Nephron progenitor cell (in vitro differentiated cells): ENCODE results near the gene NKIRAS1.

Experiments used
- DNase-seq: peaks from one replicate; pipeline ENCODE4 v3.0.0; 2021
- H3K27ac Mint-ChIP-seq: 2 replicates; pipeline ENCODE4 v1.8.0; 2021; ENCODE audit warnings: mild to moderate bottlenecking, moderate library complexity, mixed read lengths
- H3K27me3 Mint-ChIP-seq: 2 replicates; pipeline ENCODE4 v1.8.0; 2021; ENCODE audit warnings: mild to moderate bottlenecking, low read depth, mixed read lengths; ENCODE audit not compliant: poor library complexity
- H3K36me3 Mint-ChIP-seq: 2 replicates; pipeline ENCODE4 v1.8.0; 2021; ENCODE audit warnings: low read depth, mixed read lengths
- H3K4me1 Mint-ChIP-seq: 2 replicates; pipeline ENCODE4 v1.8.0; 2021; ENCODE audit warnings: mixed read lengths
- H3K4me3 Mint-ChIP-seq: 2 replicates; pipeline ENCODE4 v1.8.0; 2021; ENCODE audit warnings: mild to moderate bottlenecking, moderate library complexity, mixed read lengths
- H3K9me3 Mint-ChIP-seq: 2 replicates; pipeline ENCODE4 v1.8.0; 2021; ENCODE audit warnings: mild to moderate bottlenecking, moderate library complexity, mixed read lengths
- TF ChIP-seq, protein P1 (sequence below): fragments of 200-600 bp; sonication (generic); IDR thresholded peaks from 2 replicates; pipeline ENCODE4 v1.5.0; 2021; ENCODE audit warnings: antibody characterized with exemption

The NKIRAS1 gene

DNA sequence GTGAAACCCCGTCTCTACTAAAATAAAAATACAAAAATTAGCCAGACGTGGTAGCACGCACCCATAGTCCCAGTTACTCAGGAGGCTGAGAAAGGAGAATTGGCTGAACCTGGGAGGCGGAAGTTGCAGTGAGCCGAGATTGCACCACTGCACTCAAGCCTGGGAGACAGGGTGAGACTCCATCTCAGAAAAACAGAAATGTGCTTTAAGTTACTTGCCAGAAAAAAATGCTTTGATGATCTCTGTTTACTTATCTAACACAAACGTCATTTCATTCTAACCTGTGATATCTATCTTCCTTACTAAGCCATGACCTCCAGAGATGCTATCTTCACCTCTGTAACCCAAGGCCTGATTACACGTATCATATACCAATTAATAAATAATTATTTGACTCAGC, 7.4 kb downstream of the NKIRAS1 start:
- DNase-seq, result no peak
- Mint-ChIP-seq H3K9me3 (peaks cover 5% of the 10 kb centered on the region), H3K27me3 (peaks cover 3% of the 10 kb centered on the region), H3K4me1 (peaks cover 8% of the 10 kb centered on the region), H3K27ac (no peak overlapping the region), H3K4me3 (no peak overlapping the region), H3K36me3 (peaks cover 72% of the 10 kb centered on the region)
- TF ChIP-seq, protein P1, sequence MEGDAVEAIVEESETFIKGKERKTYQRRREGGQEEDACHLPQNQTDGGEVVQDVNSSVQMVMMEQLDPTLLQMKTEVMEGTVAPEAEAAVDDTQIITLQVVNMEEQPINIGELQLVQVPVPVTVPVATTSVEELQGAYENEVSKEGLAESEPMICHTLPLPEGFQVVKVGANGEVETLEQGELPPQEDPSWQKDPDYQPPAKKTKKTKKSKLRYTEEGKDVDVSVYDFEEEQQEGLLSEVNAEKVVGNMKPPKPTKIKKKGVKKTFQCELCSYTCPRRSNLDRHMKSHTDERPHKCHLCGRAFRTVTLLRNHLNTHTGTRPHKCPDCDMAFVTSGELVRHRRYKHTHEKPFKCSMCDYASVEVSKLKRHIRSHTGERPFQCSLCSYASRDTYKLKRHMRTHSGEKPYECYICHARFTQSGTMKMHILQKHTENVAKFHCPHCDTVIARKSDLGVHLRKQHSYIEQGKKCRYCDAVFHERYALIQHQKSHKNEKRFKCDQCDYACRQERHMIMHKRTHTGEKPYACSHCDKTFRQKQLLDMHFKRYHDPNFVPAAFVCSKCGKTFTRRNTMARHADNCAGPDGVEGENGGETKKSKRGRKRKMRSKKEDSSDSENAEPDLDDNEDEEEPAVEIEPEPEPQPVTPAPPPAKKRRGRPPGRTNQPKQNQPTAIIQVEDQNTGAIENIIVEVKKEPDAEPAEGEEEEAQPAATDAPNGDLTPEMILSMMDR, result no peak

DNA sequence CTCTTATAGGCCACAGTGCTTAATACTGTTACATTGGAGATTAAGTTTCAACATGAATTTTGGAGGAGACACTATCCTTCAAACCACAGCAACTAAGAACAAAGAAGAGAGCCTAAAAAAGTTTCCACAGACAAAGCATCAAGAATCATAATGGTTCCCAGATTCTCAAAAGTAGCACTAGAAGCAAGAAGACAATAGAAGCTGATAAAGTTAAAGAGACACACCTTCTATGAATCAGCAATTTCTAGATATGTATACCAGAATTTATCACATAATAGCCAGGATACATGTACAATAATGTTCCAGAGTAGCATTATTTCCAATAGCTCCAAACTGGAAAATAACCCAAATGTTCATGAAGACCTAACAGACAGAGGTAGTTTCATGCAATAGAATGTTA, 12.2 kb downstream of the NKIRAS1 start:
- peaks cover 89% of the 10 kb centered on the region for H3K36me3 Mint-ChIP-seq
- TF ChIP-seq, protein P1, result no peak

DNA sequence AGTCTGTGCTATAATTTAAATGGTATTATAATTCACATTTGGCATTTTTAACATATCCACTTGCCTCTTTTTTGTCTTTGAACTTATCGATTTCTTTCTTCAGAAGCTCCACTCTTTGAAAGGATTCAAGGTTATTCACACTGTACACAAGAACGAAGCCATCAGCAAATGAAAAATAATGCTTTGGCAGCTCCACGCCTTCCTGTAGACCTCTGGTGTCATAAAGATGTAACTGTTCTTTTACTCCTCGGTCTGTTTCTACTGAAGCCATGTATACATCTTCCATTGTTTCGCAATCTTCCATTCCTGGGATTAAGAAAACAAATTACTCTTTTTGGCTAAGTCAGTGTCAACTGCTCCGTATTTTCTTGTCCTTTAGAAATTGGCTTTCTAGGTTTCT, 16.0 kb downstream of the NKIRAS1 start:
- TF ChIP-seq, protein P1, result no peak
- Mint-ChIP-seq H3K27ac (no peak overlapping the region), H3K27me3 (peaks cover 3% of the 10 kb centered on the region), H3K36me3 (peaks cover 98% of the 10 kb centered on the region), H3K4me3 (no peak overlapping the region), H3K9me3 (peaks cover 50% of the 10 kb centered on the region), H3K4me1 (no peaks in the 10 kb centered on the region)
- no peak for DNase-seq

More for the DNA sequence above, 12.2 kb downstream of the NKIRAS1 start:
- DNase-seq, result no peak
- Mint-ChIP-seq H3K27me3 (peaks cover 3% of the 10 kb centered on the region), H3K27ac (no peak overlapping the region), H3K4me3 (no peak overlapping the region), H3K9me3 (peaks cover 20% of the 10 kb centered on the region), H3K4me1 (no peaks in the 10 kb centered on the region)

DNA sequence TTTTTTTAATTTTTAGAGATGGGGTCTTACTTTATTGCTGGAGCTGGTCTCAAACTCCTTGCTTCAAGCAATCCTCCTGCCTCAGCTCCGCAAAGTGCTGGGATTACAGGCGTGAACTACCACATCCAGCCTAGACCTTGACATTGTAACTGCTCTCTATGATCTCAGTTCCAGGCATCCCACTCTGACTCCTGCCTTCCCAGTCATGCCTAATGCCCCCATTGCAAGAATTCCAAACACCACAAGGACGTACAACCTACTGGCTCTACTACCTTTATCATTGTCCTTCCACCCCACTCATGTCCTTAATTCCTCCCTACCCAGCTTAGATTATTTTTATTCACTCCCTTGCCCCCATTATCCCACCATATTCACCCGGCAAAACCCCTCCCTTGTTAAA, 21.6 kb downstream of the NKIRAS1 start:
- DNase-seq, result no peak
- peak overlapping the region; percentile 30 for H3K27ac Mint-ChIP-seq
- no peaks in the 10 kb centered on the region for H3K27me3 Mint-ChIP-seq
- H3K4me3 Mint-ChIP-seq, result no peak overlapping the region
- peaks cover 35% of the 10 kb centered on the region for H3K9me3 Mint-ChIP-seq
- H3K36me3 Mint-ChIP-seq, result peaks cover 80% of the 10 kb centered on the region
- peaks cover 12% of the 10 kb centered on the region for H3K4me1 Mint-ChIP-seq
- TF ChIP-seq, protein P1, result no peak

DNA sequence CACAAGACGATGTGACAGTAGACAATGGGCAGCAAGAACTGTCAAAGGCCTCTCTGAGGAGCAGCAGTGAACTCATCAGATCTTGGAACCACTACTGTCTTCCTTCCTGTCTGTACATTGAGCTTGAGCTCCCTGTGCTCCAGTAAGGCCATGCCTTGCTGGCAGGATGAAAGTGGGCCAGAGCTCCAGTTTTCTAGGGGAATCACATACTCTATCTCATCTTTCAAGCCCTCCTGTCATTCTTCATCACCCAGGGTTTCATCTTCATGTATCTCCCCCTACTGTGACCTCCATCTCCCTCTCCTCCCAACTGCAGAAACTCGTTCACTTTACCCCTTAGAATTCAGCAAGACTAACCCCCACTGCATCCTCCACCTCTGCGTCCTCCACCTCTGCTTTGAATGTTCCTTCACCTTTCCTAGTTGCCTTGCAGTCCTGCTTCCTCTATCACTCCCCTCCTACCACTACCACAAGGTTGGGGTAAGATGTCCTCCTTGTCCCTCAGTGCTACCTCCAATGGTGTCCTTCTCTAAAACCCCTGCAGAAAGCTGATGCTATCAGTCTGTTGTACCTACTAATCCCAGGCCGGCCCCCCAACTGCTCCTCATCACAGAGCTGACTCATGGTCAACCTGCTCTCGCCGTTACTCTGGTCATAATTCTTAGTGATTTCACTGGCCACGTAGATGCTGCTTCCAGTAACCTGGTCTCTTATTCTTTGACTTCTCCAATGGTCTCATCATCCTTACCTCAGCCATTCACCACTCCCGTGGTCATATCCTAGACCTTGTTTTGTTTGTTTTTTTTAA, 22.3 kb downstream of the NKIRAS1 start:
- peaks cover 29% of the 10 kb centered on the region for H3K9me3 Mint-ChIP-seq
- H3K4me1 Mint-ChIP-seq, result peaks cover 17% of the 10 kb centered on the region
- H3K27me3 Mint-ChIP-seq, result no peaks in the 10 kb centered on the region
- DNase-seq, result no peak
- TF ChIP-seq, protein P1, result no peak
- H3K36me3 Mint-ChIP-seq, result peaks cover 76% of the 10 kb centered on the region
- H3K4me3 Mint-ChIP-seq, result no peak overlapping the region
- peak overlapping the region; percentile 66 for H3K27ac Mint-ChIP-seq

DNA sequence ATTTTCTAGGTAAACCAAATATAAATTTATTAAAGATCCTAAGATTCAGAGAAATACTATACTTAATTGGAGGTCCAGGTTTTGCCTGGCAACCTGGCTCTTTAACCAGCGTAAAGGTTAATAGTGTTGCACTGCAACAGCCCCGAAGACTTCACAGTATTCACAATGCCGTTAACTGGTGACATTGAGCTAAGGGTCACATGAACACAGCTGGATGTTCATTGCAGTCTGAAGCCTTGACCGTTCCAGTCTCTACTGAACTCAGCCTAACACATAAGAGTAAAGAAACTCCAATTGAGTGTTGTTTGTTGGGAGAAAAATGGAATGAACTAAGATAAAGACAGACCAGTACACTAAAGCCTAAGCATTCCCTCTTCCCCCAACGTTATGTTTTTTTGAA, 26.8 kb downstream of the NKIRAS1 start:
- no peak for DNase-seq
- Mint-ChIP-seq H3K4me1 (peaks cover 24% of the 10 kb centered on the region), H3K9me3 (no peaks in the 10 kb centered on the region), H3K27ac (peak overlapping the region; percentile 92), H3K27me3 (no peaks in the 10 kb centered on the region), H3K4me3 (no peak overlapping the region), H3K36me3 (peaks cover 40% of the 10 kb centered on the region)
- TF ChIP-seq, protein P1, result no peak
